ENCODE results near the gene NRG2. TPM values are rescaled to one million over a fixed set of nuclear protein-coding genes. Genes with fewer than 3 reads are reported as not detected.

Gene NRG2
- total and polyA plus RNA-seq, 8 donors, result 1.2 to 5.2 (median 3.0) TPM

- DNase-seq (peak in 2 of 6 donors; percentile 46 to 52), ATAC-seq (no peak), FAIRE-seq (no peak)
- no peaks in the 10 kb centered on the region for H3K36me3 ChIP-seq
- H3K27ac ChIP-seq, result no peak overlapping the region
- H3K9me3 ChIP-seq, result no peaks in the 10 kb centered on the region
- H3K4me1 ChIP-seq, result no peaks in the 10 kb centered on the region
- no peak overlapping the region for H3K4me3 ChIP-seq
- intact Hi-C loops (cut with DNase I), result no loop called here
- no peaks in the 10 kb centered on the region for H3K27me3 ChIP-seq
- WGBS, 2 donors, result 89 to 91% methylated on average over 25 of the region's 25 CpGs
- TF ChIP-seq CTCF (IDR thresholded peaks at IDR 0.05), result no peak
These were observed 230.0 kb downstream of the NRG2 start for GRCh38 chr5:139812836-139813805.

GRCh38 chr5:139812323-139812722, 230.8 kb downstream of the NRG2 start:
- FAIRE-seq, result no peak
- no peak for ATAC-seq
- TF ChIP-seq CTCF (IDR thresholded peaks at IDR 0.05), result no peak
- 79 to 90% methylated on average over 5 of the region's 5 CpGs for WGBS, 2 donors
- Histone ChIP-seq H3K4me3 (no peak overlapping the region), H3K27me3 (no peaks in the 10 kb centered on the region), H3K36me3 (no peaks in the 10 kb centered on the region), H3K27ac (no peak overlapping the region), H3K4me1 (no peaks in the 10 kb centered on the region), H3K9me3 (no peaks in the 10 kb centered on the region)
- DNase-seq, result peak in 2 of 6 donors; percentile 15 to 27
- intact Hi-C loops (cut with DNase I), result no loop called here

- FAIRE-seq (no peak), ATAC-seq (no peak), DNase-seq (peak in 1 of 6 donors; percentile 21)
- intact Hi-C loops (cut with DNase I), result no loop called here
- Histone ChIP-seq H3K4me3 (no peak overlapping the region), H3K27ac (no peak overlapping the region), H3K27me3 (no peaks in the 10 kb centered on the region), H3K4me1 (no peaks in the 10 kb centered on the region), H3K9me3 (no peaks in the 10 kb centered on the region), H3K36me3 (no peaks in the 10 kb centered on the region)
- 26 to 36% methylated on average over 2 of the region's 2 CpGs for WGBS, 2 donors
- no peak for TF ChIP-seq CTCF (IDR thresholded peaks at IDR 0.05)
These were observed 231.9 kb downstream of the NRG2 start for GRCh38 chr5:139811274-139811607.

- no peak for TF ChIP-seq CTCF (IDR thresholded peaks at IDR 0.05)
- H3K36me3 ChIP-seq, result no peaks in the 10 kb centered on the region
- H3K9me3 ChIP-seq, result no peaks in the 10 kb centered on the region
- no peak overlapping the region for H3K27ac ChIP-seq
- H3K27me3 ChIP-seq, result no peaks in the 10 kb centered on the region
- no peak overlapping the region for H3K4me3 ChIP-seq
- ATAC-seq (no peak), DNase-seq (peak in 1 of 6 donors; percentile 33), FAIRE-seq (no peak)
- WGBS, 2 donors, result 74 to 91% methylated on average over 8 of the region's 8 CpGs
- intact Hi-C loops (cut with DNase I), result no loop called here
- no peaks in the 10 kb centered on the region for H3K4me1 ChIP-seq
These were observed 232.5 kb downstream of the NRG2 start for GRCh38 chr5:139810341-139811273.

Data from pancreas (tissue), 10 donors.